SK-N-SH treated with all-trans-retinoic acid at 6 μM for 48 hours (cell line): ENCODE results near the gene MEOX1.

Experiments used
- ARNTL ChIP-seq: fragments of 450-650 bp; formaldehyde crosslinking; IDR thresholded peaks from 2 replicates; pipeline ENCODE4 v1.5.0; 2020; ENCODE audit warnings: low read depth, mild to moderate bottlenecking, moderate library complexity, borderline replicate concordance
- CREB5 ChIP-seq: fragments of 250-450 bp; sonication (Bioruptor Pico); IDR thresholded peaks from 2 replicates; pipeline ENCODE4 v1.5.1; 2020; ENCODE audit warnings: low read depth, mild to moderate bottlenecking, moderate library complexity
- CSDC2 ChIP-seq: fragments of 250-450 bp; sonication (Bioruptor Pico); IDR thresholded peaks from 2 replicates; pipeline ENCODE4 v1.5.0; 2020; ENCODE audit warnings: mild to moderate bottlenecking, moderate library complexity
- CSRNP3 ChIP-seq: fragments of 250-450 bp; sonication (Bioruptor Pico); IDR thresholded peaks from 2 replicates; pipeline ENCODE4 v1.5.1; 2021; ENCODE audit warnings: mild to moderate bottlenecking, moderate library complexity
- ESRRG ChIP-seq: fragments of 250-450 bp; sonication (Bioruptor Pico); IDR thresholded peaks from 2 replicates; pipeline ENCODE4 v1.6.1; 2021; ENCODE audit warnings: mild to moderate bottlenecking
- PATZ1 ChIP-seq: fragments of 250-450 bp; sonication (Bioruptor Pico); IDR thresholded peaks from 2 replicates; pipeline ENCODE4 v1.8.0; 2020; ENCODE audit warnings: mild to moderate bottlenecking, moderate library complexity, borderline replicate concordance
- RARB ChIP-seq: fragments of 250-450 bp; sonication (Bioruptor Pico); IDR thresholded peaks from 2 replicates; pipeline ENCODE4 v1.8.0; 2021; ENCODE audit warnings: mild to moderate bottlenecking, moderate library complexity
- TOX ChIP-seq: fragments of 250-450 bp; sonication (Bioruptor Pico); IDR thresholded peaks from 2 replicates; pipeline ENCODE4 v1.8.0; 2021; ENCODE audit warnings: mild to moderate bottlenecking, moderate library complexity, borderline replicate concordance
- ZC3H10 ChIP-seq: fragments of 250-450 bp; sonication (Bioruptor Pico); IDR thresholded peaks from 2 replicates; pipeline ENCODE4 v1.5.1; 2021; ENCODE audit warnings: mild to moderate bottlenecking, moderate library complexity
- ZNF8 ChIP-seq: fragments of 450-650 bp; formaldehyde crosslinking; IDR thresholded peaks from 2 replicates; pipeline ENCODE4 v1.5.0; 2020; ENCODE audit warnings: mild to moderate bottlenecking, moderate library complexity

GRCh38 chr17:43608313-43608712 lies 53.4 kb downstream of the MEOX1 start:
- no peak for TF ChIP-seq PATZ1 (CRISPR knock-in tag)
- TF ChIP-seq TOX (CRISPR knock-in tag): no peak
- no peak for TF ChIP-seq ZC3H10 (CRISPR knock-in tag)
- no peak for TF ChIP-seq CREB5 (CRISPR knock-in tag)
- TF ChIP-seq CSDC2 (CRISPR knock-in tag): no peak
- TF ChIP-seq ZNF8 (CRISPR knock-in tag): no peak
- TF ChIP-seq CSRNP3 (CRISPR knock-in tag): no peak
- no peak for TF ChIP-seq RARB (CRISPR knock-in tag)
- no peak for TF ChIP-seq ESRRG (CRISPR knock-in tag)
- no peak for TF ChIP-seq ARNTL (CRISPR knock-in tag)
